ENCODE data around the gene NUP54. TPM values are rescaled to one million over a fixed set of nuclear protein-coding genes. Genes with fewer than 3 reads are reported as not detected.

The NUP54 gene
- total RNA-seq, 2 experiments from 2014 or later: 94.1 to 108 TPM

DNA sequence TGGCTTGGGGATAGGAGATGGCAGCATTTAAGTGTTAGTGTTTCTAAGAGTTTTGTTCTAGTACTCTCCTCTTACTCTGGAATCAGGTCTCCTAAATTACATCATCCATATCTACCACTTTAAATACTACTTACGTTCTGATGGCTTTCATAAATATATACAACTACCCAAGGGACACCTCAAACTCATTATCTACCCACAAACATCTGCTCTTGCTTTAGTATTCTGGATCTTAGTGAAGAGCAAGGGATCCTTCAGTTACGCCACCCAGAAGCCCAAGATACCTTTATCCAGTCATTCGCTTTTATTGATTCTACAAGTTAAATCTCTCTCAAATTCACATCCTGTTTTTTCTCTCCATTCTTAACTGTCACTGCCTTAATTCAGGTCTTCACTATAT, 7.0 kb downstream of the NUP54 start:
- H3K4me1 Mint-ChIP-seq (ENCODE audit: low read depth): peaks cover 55% of the 10 kb centered on the region
- H3K27ac Mint-ChIP-seq: no peak overlapping the region
- ATAC-seq (ENCODE audit: poor library complexity): no peak
- no peaks in the 10 kb centered on the region for H3K9me3 Mint-ChIP-seq
- Histone ChIP-seq H3K4me3 (ENCODE audit: low read length) (no peak overlapping the region), H3K4me1 (ENCODE audit: insufficient read depth, low read length) (no peaks in the 10 kb centered on the region), H3K36me3 (ENCODE audit: insufficient read depth, low read length) (peaks cover 67% of the 10 kb centered on the region), H3K27ac (ENCODE audit: low read depth in 1 of 2, low read length in 2 of 2) (no peak overlapping the region), H3K27me3 (ENCODE audit: control insufficient read depth in 1 of 2, insufficient read depth in 2 of 2, low read length in 2 of 2) (no peaks in the 10 kb centered on the region), H3K9me3 (ENCODE audit: control insufficient read depth in 1 of 2, insufficient read depth in 1 of 2, low read length in 2 of 2) (no peaks in the 10 kb centered on the region)
- ChIA-PET POLR2A (interaction anchor here (0.5 kb wide), 1 partner anchor 108 kb away, joined by 3 read pairs; no protein-coding TSS in a partner anchor), CTCF (no interaction called here)
- TF ChIP-seq CTCF (IDR thresholded peaks at IDR 0.05): no peak
- no peaks in the 10 kb centered on the region for H3K27me3 Mint-ChIP-seq
- no peak for DNase-seq
- no peak overlapping the region for H3K4me3 Mint-ChIP-seq
- peaks cover 68% of the 10 kb centered on the region for H3K36me3 Mint-ChIP-seq (ENCODE audit: low read depth)
- intact Hi-C loops (cut with DNase I, micrococcal nuclease): loop anchor here in 1 of 2 experiments (10.0 kb wide), 1 partner anchor 626 kb away; the partner anchor contains the start of genes RCHY1 and THAP6

- Mint-ChIP-seq H3K9me3 (no peaks in the 10 kb centered on the region), H3K36me3 (ENCODE audit: low read depth) (peaks cover 84% of the 10 kb centered on the region), H3K27me3 (no peaks in the 10 kb centered on the region), H3K4me1 (ENCODE audit: low read depth) (no peaks in the 10 kb centered on the region), H3K27ac (no peak overlapping the region), H3K4me3 (no peak overlapping the region)
- Histone ChIP-seq H3K27ac (ENCODE audit: low read depth in 1 of 2, low read length in 2 of 2) (no peak overlapping the region), H3K4me1 (ENCODE audit: insufficient read depth, low read length) (no peaks in the 10 kb centered on the region), H3K36me3 (ENCODE audit: insufficient read depth, low read length) (peaks cover 62% of the 10 kb centered on the region), H3K27me3 (ENCODE audit: control insufficient read depth in 1 of 2, insufficient read depth in 2 of 2, low read length in 2 of 2) (no peaks in the 10 kb centered on the region), H3K4me3 (ENCODE audit: low read length) (no peak overlapping the region), H3K9me3 (ENCODE audit: control insufficient read depth in 1 of 2, insufficient read depth in 1 of 2, low read length in 2 of 2) (no peaks in the 10 kb centered on the region)
- intact Hi-C loops (cut with DNase I, micrococcal nuclease): no loop called here
- POLR2A ChIA-PET: no interaction called here
- DNase-seq: no peak
- CTCF ChIA-PET: no interaction called here
- no peak for ATAC-seq (ENCODE audit: poor library complexity)
- no peak for TF ChIP-seq CTCF (IDR thresholded peaks at IDR 0.05)
Observed at GRCh38 chr4:76127754-76128153, 20.4 kb downstream of the NUP54 start.

DNA sequence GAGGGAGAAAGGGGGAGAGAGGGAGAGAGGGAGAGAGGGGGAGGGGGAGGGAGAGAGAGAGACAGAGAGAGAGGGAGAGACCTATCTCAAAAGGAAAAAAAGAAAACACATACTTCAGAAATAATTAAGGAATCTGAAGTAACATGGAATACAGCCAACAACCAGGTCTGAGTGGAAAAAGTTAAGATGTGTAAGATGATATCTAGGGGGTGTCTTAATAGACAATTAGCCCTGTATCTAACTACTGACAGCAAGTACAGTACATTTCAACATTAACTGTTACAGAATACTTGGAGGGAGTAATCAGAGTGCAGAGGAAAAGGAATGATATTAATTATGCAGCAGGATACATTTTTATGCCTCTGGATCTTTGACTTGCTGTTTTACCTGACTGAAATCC, 22.4 kb downstream of the NUP54 start:
- Histone ChIP-seq H3K27me3 (ENCODE audit: control insufficient read depth in 1 of 2, insufficient read depth in 2 of 2, low read length in 2 of 2) (no peaks in the 10 kb centered on the region), H3K4me1 (ENCODE audit: insufficient read depth, low read length) (no peaks in the 10 kb centered on the region), H3K27ac (ENCODE audit: low read depth in 1 of 2, low read length in 2 of 2) (no peak overlapping the region), H3K4me3 (ENCODE audit: low read length) (no peak overlapping the region), H3K36me3 (ENCODE audit: insufficient read depth, low read length) (peaks cover 65% of the 10 kb centered on the region), H3K9me3 (ENCODE audit: control insufficient read depth in 1 of 2, insufficient read depth in 1 of 2, low read length in 2 of 2) (no peaks in the 10 kb centered on the region)
- DNase-seq: no peak
- ATAC-seq (ENCODE audit: poor library complexity): no peak
- Mint-ChIP-seq H3K4me3 (no peak overlapping the region), H3K36me3 (ENCODE audit: low read depth) (peaks cover 82% of the 10 kb centered on the region), H3K27ac (no peak overlapping the region), H3K27me3 (no peaks in the 10 kb centered on the region), H3K4me1 (ENCODE audit: low read depth) (no peaks in the 10 kb centered on the region), H3K9me3 (no peaks in the 10 kb centered on the region)
- POLR2A ChIA-PET: no interaction called here
- TF ChIP-seq CTCF (IDR thresholded peaks at IDR 0.05): no peak
- intact Hi-C loops (cut with DNase I, micrococcal nuclease): no loop called here
- CTCF ChIA-PET: no interaction called here

Data from CD4-positive, alpha-beta T cell (primary cell).